ENCODE data around the gene TFCP2L1. TPM values are rescaled to one million over a fixed set of nuclear protein-coding genes. Genes with fewer than 3 reads are reported as not detected.

TFCP2L1 gene
- total and polyA plus RNA-seq, 2 experiments from 2014 or later: 0.94 to 6.4 TPM

DNA sequence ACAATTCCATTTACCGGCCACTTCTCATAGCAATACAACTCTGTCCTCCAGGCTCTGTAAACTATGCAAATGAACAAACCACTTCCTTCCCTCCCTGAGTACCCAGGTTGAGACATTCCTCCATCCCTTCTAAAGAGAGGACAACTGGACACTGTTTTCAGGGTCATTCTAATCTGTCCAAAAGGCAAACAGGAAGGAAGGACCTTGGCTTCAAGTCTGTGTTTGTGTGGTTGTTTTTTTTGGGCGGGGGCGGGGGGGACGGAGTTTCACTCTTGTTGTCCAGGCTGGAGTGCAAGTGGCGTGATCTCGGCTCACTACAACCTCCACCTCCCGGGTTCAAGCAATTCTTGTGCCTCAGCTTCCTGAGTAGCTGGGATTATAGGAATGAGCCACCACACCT, 3.3 kb downstream of the TFCP2L1 start:
- H3K27me3 ChIP-seq (ENCODE audit: insufficient read depth): peaks cover 35% of the 10 kb centered on the region
- H3K27ac Mint-ChIP-seq: no peak overlapping the region

More for the DNA sequence above, 3.3 kb downstream of the TFCP2L1 start:
- Mint-ChIP-seq H3K36me3 (ENCODE audit: low read depth) (no peaks in the 10 kb centered on the region), H3K9me3 (no peaks in the 10 kb centered on the region), H3K4me1 (peaks cover 10% of the 10 kb centered on the region), H3K4me3 (no peak overlapping the region), H3K27me3 (ENCODE audit: insufficient read depth, low read depth, poor library complexity) (peaks cover 40% of the 10 kb centered on the region)
- no peaks in the 10 kb centered on the region for H4K20me1 ChIP-seq (replicated peaks; ENCODE audit: insufficient read depth)
- no peaks in the 10 kb centered on the region for H3F3A ChIP-seq (replicated peaks; ENCODE audit: low read depth)
- no peaks in the 10 kb centered on the region for H3K79me2 ChIP-seq (replicated peaks; ENCODE audit: insufficient read depth)
- H3K4me2 ChIP-seq: no peak overlapping the region
- H2AFZ ChIP-seq: no peak overlapping the region
- H3K4me1 ChIP-seq (ENCODE audit: insufficient read depth): peaks cover 7% of the 10 kb centered on the region
- ATAC-seq (no peak), DNase-seq (ENCODE audit: low spot score) (no peak)
- H3K9me2 ChIP-seq (ENCODE audit: insufficient read depth): no peaks in the 10 kb centered on the region
- H3K36me3 ChIP-seq (ENCODE audit: insufficient read depth): no peaks in the 10 kb centered on the region
- no peak overlapping the region for H3K4me3 ChIP-seq
- TF ChIP-seq EZH2phosphoT487 (IDR thresholded peaks at IDR 0.05; ENCODE audit: unreplicated experiment): no peak
- TF ChIP-seq ZNF114 (CRISPR knock-in tag; IDR thresholded peaks at IDR 0.05): no peak
- no peak for TF ChIP-seq CTCF (conservative IDR thresholded peaks at IDR 0.05; ENCODE audit: low read depth in 2 of 2)
- no peak for TF ChIP-seq EZH2 (IDR thresholded peaks at IDR 0.05; ENCODE audit: low read depth, unreplicated experiment)
- TF ChIP-seq, protein P1, sequence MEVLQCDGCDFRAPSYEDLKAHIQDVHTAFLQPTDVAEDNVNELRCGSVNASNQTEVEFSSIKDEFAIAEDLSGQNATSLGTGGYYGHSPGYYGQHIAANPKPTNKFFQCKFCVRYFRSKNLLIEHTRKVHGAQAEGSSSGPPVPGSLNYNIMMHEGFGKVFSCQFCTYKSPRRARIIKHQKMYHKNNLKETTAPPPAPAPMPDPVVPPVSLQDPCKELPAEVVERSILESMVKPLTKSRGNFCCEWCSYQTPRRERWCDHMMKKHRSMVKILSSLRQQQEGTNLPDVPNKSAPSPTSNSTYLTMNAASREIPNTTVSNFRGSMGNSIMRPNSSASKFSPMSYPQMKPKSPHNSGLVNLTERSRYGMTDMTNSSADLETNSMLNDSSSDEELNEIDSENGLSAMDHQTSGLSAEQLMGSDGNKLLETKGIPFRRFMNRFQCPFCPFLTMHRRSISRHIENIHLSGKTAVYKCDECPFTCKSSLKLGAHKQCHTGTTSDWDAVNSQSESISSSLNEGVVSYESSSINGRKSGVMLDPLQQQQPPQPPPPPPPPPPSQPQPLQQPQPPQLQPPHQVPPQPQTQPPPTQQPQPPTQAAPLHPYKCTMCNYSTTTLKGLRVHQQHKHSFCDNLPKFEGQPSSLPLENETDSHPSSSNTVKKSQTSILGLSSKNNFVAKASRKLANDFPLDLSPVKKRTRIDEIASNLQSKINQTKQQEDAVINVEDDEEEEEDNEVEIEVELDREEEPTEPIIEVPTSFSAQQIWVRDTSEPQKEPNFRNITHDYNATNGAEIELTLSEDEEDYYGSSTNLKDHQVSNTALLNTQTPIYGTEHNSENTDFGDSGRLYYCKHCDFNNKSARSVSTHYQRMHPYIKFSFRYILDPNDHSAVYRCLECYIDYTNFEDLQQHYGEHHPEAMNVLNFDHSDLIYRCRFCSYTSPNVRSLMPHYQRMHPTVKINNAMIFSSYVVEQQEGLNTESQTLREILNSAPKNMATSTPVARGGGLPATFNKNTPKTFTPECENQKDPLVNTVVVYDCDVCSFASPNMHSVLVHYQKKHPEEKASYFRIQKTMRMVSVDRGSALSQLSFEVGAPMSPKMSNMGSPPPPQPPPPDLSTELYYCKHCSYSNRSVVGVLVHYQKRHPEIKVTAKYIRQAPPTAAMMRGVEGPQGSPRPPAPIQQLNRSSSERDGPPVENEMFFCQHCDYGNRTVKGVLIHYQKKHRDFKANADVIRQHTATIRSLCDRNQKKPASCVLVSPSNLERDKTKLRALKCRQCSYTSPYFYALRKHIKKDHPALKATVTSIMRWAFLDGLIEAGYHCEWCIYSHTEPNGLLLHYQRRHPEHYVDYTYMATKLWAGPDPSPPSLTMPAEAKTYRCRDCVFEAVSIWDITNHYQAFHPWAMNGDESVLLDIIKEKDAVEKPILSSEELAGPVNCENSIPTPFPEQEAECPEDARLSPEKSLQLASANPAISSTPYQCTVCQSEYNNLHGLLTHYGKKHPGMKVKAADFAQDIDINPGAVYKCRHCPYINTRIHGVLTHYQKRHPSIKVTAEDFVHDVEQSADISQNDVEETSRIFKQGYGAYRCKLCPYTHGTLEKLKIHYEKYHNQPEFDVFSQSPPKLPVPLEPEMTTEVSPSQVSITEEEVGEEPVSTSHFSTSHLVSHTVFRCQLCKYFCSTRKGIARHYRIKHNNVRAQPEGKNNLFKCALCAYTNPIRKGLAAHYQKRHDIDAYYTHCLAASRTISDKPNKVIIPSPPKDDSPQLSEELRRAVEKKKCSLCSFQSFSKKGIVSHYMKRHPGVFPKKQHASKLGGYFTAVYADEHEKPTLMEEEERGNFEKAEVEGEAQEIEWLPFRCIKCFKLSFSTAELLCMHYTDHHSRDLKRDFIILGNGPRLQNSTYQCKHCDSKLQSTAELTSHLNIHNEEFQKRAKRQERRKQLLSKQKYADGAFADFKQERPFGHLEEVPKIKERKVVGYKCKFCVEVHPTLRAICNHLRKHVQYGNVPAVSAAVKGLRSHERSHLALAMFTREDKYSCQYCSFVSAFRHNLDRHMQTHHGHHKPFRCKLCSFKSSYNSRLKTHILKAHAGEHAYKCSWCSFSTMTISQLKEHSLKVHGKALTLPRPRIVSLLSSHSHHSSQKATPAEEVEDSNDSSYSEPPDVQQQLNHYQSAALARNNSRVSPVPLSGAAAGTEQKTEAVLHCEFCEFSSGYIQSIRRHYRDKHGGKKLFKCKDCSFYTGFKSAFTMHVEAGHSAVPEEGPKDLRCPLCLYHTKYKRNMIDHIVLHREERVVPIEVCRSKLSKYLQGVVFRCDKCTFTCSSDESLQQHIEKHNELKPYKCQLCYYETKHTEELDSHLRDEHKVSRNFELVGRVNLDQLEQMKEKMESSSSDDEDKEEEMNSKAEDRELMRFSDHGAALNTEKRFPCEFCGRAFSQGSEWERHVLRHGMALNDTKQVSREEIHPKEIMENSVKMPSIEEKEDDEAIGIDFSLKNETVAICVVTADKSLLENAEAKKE (CRISPR knock-in tag; IDR thresholded peaks at IDR 0.05): no peak
- H3K27ac ChIP-seq (ENCODE audit: low read depth): no peak overlapping the region

Measured in GM23338 (cell line).